Gastrocnemius medialis (tissue), 4 donors: ENCODE data around the gene NKD2.

Source experiments
- CTCF ChIP-seq, 5 experiments: fragments of 450-650 bp in 3 of 5; fragments of 200-600 bp in 2 of 5; sonication (generic) in 2 of 5; IDR thresholded peaks in 4 of 5; conservative IDR thresholded peaks in 1 of 5; 1 replicate in 4 of 5; 2 replicates in 1 of 5; pipeline ENCODE4 v1.5.1; 2016 to 2019; ENCODE audit warnings: antibody characterized with exemption in 5 of 5, mild to moderate bottlenecking in 3 of 5, moderate library complexity in 3 of 5
- POLR2A ChIP-seq, 2 donors: fragments of 450-650 bp; IDR thresholded peaks; one replicate each; pipeline ENCODE4 v1.6.1; 2017; ENCODE audit warnings: antibody characterized with exemption in 2 of 2, mild to moderate bottlenecking in 2 of 2, moderate library complexity in 2 of 2

- no peak for TF ChIP-seq POLR2A (IDR thresholded peaks at IDR 0.05)
- TF ChIP-seq CTCF (IDR thresholded peaks at IDR 0.05 in 4 of 5, conservative IDR thresholded peaks at IDR 0.05 in 1 of 5): no peak
Observed at GRCh38 chr5:968881-969280, 39.7 kb upstream of the NKD2 start.
